ENCODE measurements around the gene AURKB. TPM values are rescaled to one million over a fixed set of nuclear protein-coding genes. Genes with fewer than 3 reads are reported as not detected.

AURKB gene
- polyA plus RNA-seq, 1 donor from 2014 or later, result 0.84 TPM

DNA sequence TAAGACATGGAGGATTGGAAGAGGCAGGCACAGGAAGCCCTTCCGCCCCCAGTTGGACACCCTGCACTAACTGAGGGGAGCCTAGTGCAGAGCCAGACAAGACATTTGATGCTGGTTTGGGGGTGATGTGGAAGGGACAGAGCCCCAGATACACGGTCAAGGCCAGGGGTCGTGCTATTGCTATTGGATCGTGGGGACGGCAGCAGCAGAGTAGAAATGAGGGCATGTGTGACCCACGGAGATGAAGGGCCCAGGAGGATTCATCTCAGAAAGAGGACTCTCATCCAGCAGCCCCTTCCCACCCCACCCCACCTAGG, 45.6 kb downstream of the AURKB start:
- TF ChIP-seq, protein P1, sequence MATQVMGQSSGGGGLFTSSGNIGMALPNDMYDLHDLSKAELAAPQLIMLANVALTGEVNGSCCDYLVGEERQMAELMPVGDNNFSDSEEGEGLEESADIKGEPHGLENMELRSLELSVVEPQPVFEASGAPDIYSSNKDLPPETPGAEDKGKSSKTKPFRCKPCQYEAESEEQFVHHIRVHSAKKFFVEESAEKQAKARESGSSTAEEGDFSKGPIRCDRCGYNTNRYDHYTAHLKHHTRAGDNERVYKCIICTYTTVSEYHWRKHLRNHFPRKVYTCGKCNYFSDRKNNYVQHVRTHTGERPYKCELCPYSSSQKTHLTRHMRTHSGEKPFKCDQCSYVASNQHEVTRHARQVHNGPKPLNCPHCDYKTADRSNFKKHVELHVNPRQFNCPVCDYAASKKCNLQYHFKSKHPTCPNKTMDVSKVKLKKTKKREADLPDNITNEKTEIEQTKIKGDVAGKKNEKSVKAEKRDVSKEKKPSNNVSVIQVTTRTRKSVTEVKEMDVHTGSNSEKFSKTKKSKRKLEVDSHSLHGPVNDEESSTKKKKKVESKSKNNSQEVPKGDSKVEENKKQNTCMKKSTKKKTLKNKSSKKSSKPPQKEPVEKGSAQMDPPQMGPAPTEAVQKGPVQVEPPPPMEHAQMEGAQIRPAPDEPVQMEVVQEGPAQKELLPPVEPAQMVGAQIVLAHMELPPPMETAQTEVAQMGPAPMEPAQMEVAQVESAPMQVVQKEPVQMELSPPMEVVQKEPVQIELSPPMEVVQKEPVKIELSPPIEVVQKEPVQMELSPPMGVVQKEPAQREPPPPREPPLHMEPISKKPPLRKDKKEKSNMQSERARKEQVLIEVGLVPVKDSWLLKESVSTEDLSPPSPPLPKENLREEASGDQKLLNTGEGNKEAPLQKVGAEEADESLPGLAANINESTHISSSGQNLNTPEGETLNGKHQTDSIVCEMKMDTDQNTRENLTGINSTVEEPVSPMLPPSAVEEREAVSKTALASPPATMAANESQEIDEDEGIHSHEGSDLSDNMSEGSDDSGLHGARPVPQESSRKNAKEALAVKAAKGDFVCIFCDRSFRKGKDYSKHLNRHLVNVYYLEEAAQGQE (IDR thresholded peaks at IDR 0.05; ENCODE audit: borderline replicate concordance), result no peak
- no peak for TF ChIP-seq RAD21 (conservative IDR thresholded peaks at IDR 0.05)
- TF ChIP-seq POLR2AphosphoS5 (IDR thresholded peaks at IDR 0.05), result no peak
- no peak for TF ChIP-seq SMC3 (conservative IDR thresholded peaks at IDR 0.05; ENCODE audit: poor library complexity)
- no peak for TF ChIP-seq EZH2 (IDR thresholded peaks at IDR 0.05; ENCODE audit: borderline replicate concordance, insufficient read depth, low read length, poor library complexity, severe bottlenecking)
- no peak for TF ChIP-seq EP300 (conservative IDR thresholded peaks at IDR 0.05; ENCODE audit: poor library complexity, severe bottlenecking)
- no peak for TF ChIP-seq TAF1 (IDR thresholded peaks at IDR 0.05; ENCODE audit: low read depth)
- TF ChIP-seq, protein P2, sequence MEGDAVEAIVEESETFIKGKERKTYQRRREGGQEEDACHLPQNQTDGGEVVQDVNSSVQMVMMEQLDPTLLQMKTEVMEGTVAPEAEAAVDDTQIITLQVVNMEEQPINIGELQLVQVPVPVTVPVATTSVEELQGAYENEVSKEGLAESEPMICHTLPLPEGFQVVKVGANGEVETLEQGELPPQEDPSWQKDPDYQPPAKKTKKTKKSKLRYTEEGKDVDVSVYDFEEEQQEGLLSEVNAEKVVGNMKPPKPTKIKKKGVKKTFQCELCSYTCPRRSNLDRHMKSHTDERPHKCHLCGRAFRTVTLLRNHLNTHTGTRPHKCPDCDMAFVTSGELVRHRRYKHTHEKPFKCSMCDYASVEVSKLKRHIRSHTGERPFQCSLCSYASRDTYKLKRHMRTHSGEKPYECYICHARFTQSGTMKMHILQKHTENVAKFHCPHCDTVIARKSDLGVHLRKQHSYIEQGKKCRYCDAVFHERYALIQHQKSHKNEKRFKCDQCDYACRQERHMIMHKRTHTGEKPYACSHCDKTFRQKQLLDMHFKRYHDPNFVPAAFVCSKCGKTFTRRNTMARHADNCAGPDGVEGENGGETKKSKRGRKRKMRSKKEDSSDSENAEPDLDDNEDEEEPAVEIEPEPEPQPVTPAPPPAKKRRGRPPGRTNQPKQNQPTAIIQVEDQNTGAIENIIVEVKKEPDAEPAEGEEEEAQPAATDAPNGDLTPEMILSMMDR (IDR thresholded peaks at IDR 0.05; ENCODE audit: poor library complexity, severe bottlenecking), result no peak
- TF ChIP-seq MXI1 (conservative IDR thresholded peaks at IDR 0.05; ENCODE audit: poor library complexity, severe bottlenecking), result no peak
- Histone ChIP-seq H3K27me3 (ENCODE audit: insufficient read depth, low read depth, low read length) (no peaks in the 10 kb centered on the region), H3F3A (ENCODE audit: insufficient read depth, low read length, poor library complexity, severe bottlenecking) (no peaks in the 10 kb centered on the region), H3K79me2 (replicated peaks; ENCODE audit: insufficient read depth, low read length) (peaks cover 34% of the 10 kb centered on the region), H3K4me2 (ENCODE audit: low read length) (no peak overlapping the region), H3K9me2 (ENCODE audit: insufficient read depth, low read length) (no peaks in the 10 kb centered on the region), H3K27ac (ENCODE audit: low read length) (peak overlapping the region; percentile 91), H2AFZ (ENCODE audit: low read depth, low read length) (peak overlapping the region; percentile 56), H3K4me3 (ENCODE audit: low read length) (peak overlapping the region; percentile 68), H4K20me1 (ENCODE audit: insufficient read depth) (peaks cover 8% of the 10 kb centered on the region), H3K9me3 (ENCODE audit: low read length) (no peaks in the 10 kb centered on the region), H3K9ac (ENCODE audit: low read length) (peak overlapping the region; percentile 96), H3K36me3 (ENCODE audit: insufficient read depth, low read length) (no peaks in the 10 kb centered on the region)

DNA sequence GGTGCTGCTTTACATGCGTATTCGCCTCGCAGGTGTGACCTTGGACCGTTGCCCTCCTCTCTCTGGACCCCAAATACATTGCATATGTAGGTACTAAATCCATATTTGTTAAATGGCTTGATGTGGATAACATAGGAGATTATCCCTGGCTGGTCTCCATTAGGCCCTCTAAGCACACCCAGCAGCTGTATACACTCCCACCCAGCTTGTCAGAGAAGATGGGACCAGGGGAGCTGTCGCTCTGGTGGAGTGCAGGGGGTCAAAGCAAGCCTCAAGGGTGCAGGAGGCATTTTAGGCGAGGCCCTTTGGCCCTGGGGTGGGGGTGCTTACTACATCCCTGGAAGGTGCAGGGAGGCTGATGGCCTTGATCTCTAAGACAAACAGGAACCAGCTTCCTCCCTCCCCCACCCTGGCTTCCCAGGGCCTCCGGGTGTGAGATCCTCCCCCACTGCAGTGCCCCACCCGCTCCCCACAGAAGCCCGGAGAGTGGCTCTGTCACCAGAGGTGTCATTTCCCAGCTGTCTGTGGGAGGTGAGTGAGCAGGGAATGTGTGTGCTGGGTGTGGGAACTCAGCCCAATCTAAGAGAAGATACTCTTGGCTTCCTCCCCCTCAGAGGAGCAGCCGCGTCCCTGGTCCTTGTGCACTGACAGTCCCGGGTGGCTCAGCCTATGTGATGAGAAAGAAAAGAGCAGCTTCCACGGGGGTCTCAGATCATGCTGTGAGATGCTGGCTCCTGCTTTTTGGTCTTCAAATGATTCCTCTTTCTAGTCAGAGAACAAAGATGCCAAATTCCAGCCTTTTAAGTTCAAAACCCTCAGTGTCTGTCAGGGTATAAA, 46.2 kb downstream of the AURKB start:
- Histone ChIP-seq H3K4me2 (ENCODE audit: low read length) (no peak overlapping the region), H3F3A (ENCODE audit: insufficient read depth, low read length, poor library complexity, severe bottlenecking) (no peaks in the 10 kb centered on the region), H3K27ac (ENCODE audit: low read length) (peak overlapping the region; percentile 91), H3K27me3 (ENCODE audit: insufficient read depth, low read depth, low read length) (no peaks in the 10 kb centered on the region), H3K4me3 (ENCODE audit: low read length) (peak overlapping the region; percentile 68), H3K79me2 (replicated peaks; ENCODE audit: insufficient read depth, low read length) (peaks cover 39% of the 10 kb centered on the region), H3K9ac (ENCODE audit: low read length) (peak overlapping the region; percentile 96), H3K9me2 (ENCODE audit: insufficient read depth, low read length) (no peaks in the 10 kb centered on the region), H4K20me1 (ENCODE audit: insufficient read depth) (peaks cover 11% of the 10 kb centered on the region), H3K9me3 (ENCODE audit: low read length) (no peaks in the 10 kb centered on the region), H2AFZ (ENCODE audit: low read depth, low read length) (peak overlapping the region; percentile 56), H3K36me3 (ENCODE audit: insufficient read depth, low read length) (no peaks in the 10 kb centered on the region)
- TF ChIP-seq, protein P2 (IDR thresholded peaks at IDR 0.05; ENCODE audit: poor library complexity, severe bottlenecking), result no peak
- TF ChIP-seq, protein P1 (IDR thresholded peaks at IDR 0.05; ENCODE audit: borderline replicate concordance), result peak; percentile 22
- TF ChIP-seq TAF1 (IDR thresholded peaks at IDR 0.05; ENCODE audit: low read depth), result no peak
